HG03196 (cell line): Measurements from ENCODE around the gene CDKL1.

Experiments used
- ATAC-seq: cut with Tn5 transposase; IDR thresholded peaks from one replicate; pipeline ENCODE4 v1.9.1; 2021; ENCODE audit not compliant: unreplicated experiment

CDKL1 gene

DNA sequence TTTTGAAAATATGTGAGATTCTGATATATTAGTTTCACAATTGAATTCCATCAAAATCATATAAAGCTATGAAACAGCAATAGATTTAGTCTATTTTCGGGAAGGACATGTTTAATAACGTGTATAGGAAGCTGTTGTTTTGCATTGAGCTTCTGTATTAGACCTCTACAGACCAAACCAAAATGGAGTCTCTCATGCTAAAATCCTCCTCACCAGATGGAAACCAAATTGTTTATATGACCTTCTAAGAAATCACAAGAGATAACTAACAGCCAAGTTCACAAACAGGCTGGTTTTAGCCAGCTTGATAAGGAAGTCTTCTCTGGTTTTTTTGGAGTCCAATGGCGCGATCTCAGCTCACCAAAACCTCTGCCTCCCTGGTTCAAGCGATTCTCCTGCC lies 108.5 kb downstream of the CDKL1 start:
- no peak for ATAC-seq

DNA sequence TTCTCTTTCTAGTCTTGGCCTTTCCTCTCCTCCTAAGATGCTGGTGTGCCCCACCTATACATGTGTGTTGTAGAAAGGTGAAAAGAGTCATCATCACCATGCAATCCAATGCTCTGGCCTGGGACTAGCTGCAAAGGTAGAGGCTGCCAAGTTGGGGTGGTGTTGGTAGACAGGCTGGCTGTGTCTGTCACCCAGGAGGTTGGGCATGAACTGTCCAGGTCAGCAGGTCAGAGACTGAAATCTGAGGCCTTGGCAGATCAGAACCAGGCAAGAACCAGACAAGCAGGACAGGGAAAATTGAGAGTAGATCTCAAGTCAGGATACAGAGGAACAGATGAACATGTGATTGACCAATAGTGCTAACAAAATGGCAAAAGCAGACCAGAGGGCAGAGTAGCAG lies 110.8 kb downstream of the CDKL1 start:
- ATAC-seq, result no peak
